Activated B cell treated with CpG ODN at 0.5 μM for 24 hours (primary cell): Measurements from ENCODE around the gene TRPV4. TPM values are rescaled to one million over a fixed set of nuclear protein-coding genes. Genes with fewer than 3 reads are reported as not detected.

ENCODE experiments used
- ATAC-seq: fragments of 200-7000 bp; cut with Tn5 transposase; one replicate; pipeline ENCODE4 v1.10.0; 2021; ENCODE audit warnings: low read depth, mild to moderate bottlenecking, moderate library complexity
- CTCF ChIA-PET: fragments of 350-600 bp; sonication (Branson Sonifier 250); formaldehyde crosslinking; loops from one replicate; lab custom pipeline; 2021; ENCODE audit warnings: antibody characterized with exemption; lab: Charles Lee
- POLR2A ChIA-PET: fragments of 350-600 bp; sonication (Branson Sonifier 250); formaldehyde crosslinking; loops from one replicate; lab custom pipeline; 2021; ENCODE audit warnings: antibody characterized with exemption; lab: Charles Lee
- DNase-seq: peaks from one replicate; pipeline ENCODE4 v3.0.0; 2022
- H3K27ac Mint-ChIP-seq: one replicate; pipeline ENCODE4 v1.8.0; 2020; ENCODE audit warnings: mixed read lengths
- H3K27me3 Mint-ChIP-seq: one replicate; pipeline ENCODE4 v1.8.0; 2021; ENCODE audit warnings: mixed read lengths
- H3K36me3 Mint-ChIP-seq: one replicate; pipeline ENCODE4 v1.8.0; 2021; ENCODE audit warnings: low read depth, mixed read lengths
- H3K4me1 Mint-ChIP-seq: one replicate; pipeline ENCODE4 v1.8.0; 2021; ENCODE audit warnings: mixed read lengths
- H3K4me3 Mint-ChIP-seq: one replicate; pipeline ENCODE4 v1.8.0; 2020; ENCODE audit warnings: mild to moderate bottlenecking, mixed read lengths
- H3K9me3 Mint-ChIP-seq: one replicate; pipeline ENCODE4 v1.8.0; 2020; ENCODE audit warnings: mixed read lengths
- intact Hi-C: fragments of 100-400 bp; cut with micrococcal nuclease; formaldehyde crosslinking; loops from one replicate; pipeline ENCODE4 v1.15.1; 2024
- total RNA-seq: library from RNA; stranded (reverse); gene quantifications from 2 replicates; pipeline ENCODE4 v1.2.3, GENCODE V29; 2022
- TF ChIP-seq, protein P1 (sequence below): fragments of 200-600 bp; IDR thresholded peaks from one replicate; pipeline ENCODE4 v1.8.0; 2022; ENCODE audit warnings: antibody characterized with exemption, mild to moderate bottlenecking

TRPV4 gene
- total RNA-seq, 1 donor from 2014 or later: not detected

DNA sequence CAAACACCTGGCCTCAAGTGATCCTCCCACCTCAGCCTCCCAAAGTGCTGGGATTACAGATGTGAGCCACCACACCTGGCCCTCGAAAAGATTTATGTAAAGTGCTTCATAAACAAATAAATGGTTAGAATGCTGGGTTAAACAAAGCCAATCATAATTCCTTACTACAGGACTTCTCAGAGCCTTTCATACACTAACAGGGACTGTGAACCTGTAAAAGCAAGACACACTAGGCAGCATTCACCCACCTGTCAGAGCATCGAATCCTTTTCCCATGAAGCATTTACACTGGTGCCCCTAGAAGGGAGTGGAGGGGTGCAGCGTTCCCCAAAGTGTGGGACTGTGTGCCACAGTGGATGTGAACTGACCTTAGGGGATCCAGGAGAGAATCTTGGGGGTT, 29.5 kb downstream of the TRPV4 start:
- no peaks in the 10 kb centered on the region for H3K36me3 Mint-ChIP-seq
- ATAC-seq (no peak), DNase-seq (no peak)
- POLR2A ChIA-PET: no interaction called here
- H3K4me1 Mint-ChIP-seq: peaks cover 2% of the 10 kb centered on the region
- no peak overlapping the region for H3K27ac Mint-ChIP-seq
- H3K9me3 Mint-ChIP-seq: no peaks in the 10 kb centered on the region
- CTCF ChIA-PET: interaction anchor here (0.9 to 3.7 kb wide), 2 partner anchors 39 to 42 kb away, joined by 3 to 23 read pairs; no protein-coding TSS in a partner anchor
- intact Hi-C loops: no loop called here
- TF ChIP-seq, protein P1, sequence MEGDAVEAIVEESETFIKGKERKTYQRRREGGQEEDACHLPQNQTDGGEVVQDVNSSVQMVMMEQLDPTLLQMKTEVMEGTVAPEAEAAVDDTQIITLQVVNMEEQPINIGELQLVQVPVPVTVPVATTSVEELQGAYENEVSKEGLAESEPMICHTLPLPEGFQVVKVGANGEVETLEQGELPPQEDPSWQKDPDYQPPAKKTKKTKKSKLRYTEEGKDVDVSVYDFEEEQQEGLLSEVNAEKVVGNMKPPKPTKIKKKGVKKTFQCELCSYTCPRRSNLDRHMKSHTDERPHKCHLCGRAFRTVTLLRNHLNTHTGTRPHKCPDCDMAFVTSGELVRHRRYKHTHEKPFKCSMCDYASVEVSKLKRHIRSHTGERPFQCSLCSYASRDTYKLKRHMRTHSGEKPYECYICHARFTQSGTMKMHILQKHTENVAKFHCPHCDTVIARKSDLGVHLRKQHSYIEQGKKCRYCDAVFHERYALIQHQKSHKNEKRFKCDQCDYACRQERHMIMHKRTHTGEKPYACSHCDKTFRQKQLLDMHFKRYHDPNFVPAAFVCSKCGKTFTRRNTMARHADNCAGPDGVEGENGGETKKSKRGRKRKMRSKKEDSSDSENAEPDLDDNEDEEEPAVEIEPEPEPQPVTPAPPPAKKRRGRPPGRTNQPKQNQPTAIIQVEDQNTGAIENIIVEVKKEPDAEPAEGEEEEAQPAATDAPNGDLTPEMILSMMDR: no peak
- H3K4me3 Mint-ChIP-seq: no peak overlapping the region
- H3K27me3 Mint-ChIP-seq: peaks cover 3% of the 10 kb centered on the region

DNA sequence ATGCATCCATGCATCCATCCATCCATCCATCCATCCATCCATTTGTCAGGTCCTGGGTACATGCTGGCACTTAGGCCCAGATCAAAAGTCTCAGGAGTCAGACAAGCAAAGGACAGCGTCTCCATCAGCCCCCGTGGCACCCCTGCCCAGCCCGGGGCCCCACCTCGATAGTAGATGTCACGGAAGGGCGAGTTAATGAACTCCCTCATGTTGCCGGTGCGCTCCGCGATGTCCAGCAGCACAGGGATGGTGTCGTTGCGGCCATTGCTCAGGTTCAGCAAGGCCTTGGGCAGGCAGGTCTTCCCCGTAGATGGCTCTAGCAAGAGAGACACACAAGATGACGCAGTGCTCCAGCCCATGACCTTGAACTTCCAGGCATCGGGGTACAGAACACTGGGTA, 30.4 kb downstream of the TRPV4 start:
- TF ChIP-seq, protein P1: no peak
- intact Hi-C loops: no loop called here
- Mint-ChIP-seq H3K9me3 (no peaks in the 10 kb centered on the region), H3K27me3 (peaks cover 3% of the 10 kb centered on the region), H3K36me3 (no peaks in the 10 kb centered on the region), H3K27ac (no peak overlapping the region), H3K4me3 (no peak overlapping the region), H3K4me1 (peaks cover 2% of the 10 kb centered on the region)
- ChIA-PET POLR2A (no interaction called here), CTCF (no interaction called here)
- DNase-seq: no peak
- no peak for ATAC-seq

DNA sequence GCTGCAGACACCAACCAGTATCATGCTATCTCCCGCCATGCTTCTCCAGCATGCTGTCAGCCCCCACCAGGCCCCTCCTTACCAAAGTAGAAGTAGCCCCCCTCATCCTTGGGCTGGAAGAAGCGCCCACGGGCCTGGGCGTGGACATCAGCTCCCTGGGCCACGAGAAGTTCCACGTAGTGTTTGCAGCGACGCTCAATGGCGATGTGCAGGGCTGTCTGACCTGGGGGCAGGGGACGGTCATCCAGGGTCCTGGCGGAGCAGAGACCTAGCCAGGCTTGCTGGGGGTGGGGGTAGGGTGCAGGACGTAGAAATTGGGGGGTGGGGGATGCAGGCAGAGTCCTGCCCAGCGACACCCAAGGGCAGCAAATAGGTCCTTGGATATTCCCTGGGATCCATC, 32.7 kb downstream of the TRPV4 start:
- no peak overlapping the region for H3K4me3 Mint-ChIP-seq
- H3K27ac Mint-ChIP-seq: no peak overlapping the region
- H3K27me3 Mint-ChIP-seq: peaks cover 5% of the 10 kb centered on the region
- H3K36me3 Mint-ChIP-seq: no peaks in the 10 kb centered on the region
- TF ChIP-seq, protein P1: no peak
- no peak for ATAC-seq
- H3K4me1 Mint-ChIP-seq: peaks cover 2% of the 10 kb centered on the region
- H3K9me3 Mint-ChIP-seq: no peaks in the 10 kb centered on the region
- intact Hi-C loops: no loop called here
- CTCF ChIA-PET: no interaction called here
- no peak for DNase-seq
- POLR2A ChIA-PET: no interaction called here

DNA sequence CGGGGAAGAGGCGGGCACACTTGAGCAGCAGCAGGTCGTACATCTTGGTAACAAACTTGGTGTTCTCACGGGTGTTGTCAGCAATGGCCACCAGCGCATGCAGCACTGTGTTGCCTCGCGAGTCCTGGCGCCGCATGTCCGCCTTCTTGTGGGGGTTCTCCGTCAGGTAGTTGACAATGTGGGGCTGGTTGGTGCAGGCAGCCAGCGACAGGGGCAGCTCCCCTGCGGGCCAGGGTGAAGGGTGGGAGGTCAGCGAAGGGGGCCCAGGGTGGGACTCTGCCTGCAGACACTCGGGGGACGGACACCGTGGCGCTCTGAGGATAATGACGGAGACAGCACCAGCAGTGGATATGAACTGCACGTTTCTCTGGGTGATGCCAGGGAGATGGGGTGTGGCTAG, 34.5 kb downstream of the TRPV4 start:
- intact Hi-C loops: no loop called here
- DNase-seq (no peak), ATAC-seq (no peak)
- H3K4me3 Mint-ChIP-seq: no peak overlapping the region
- no peaks in the 10 kb centered on the region for H3K4me1 Mint-ChIP-seq
- peaks cover 6% of the 10 kb centered on the region for H3K27me3 Mint-ChIP-seq
- no peaks in the 10 kb centered on the region for H3K9me3 Mint-ChIP-seq
- H3K36me3 Mint-ChIP-seq: no peaks in the 10 kb centered on the region
- POLR2A ChIA-PET: no interaction called here
- no peak overlapping the region for H3K27ac Mint-ChIP-seq
- TF ChIP-seq, protein P1: no peak
- CTCF ChIA-PET: no interaction called here

DNA sequence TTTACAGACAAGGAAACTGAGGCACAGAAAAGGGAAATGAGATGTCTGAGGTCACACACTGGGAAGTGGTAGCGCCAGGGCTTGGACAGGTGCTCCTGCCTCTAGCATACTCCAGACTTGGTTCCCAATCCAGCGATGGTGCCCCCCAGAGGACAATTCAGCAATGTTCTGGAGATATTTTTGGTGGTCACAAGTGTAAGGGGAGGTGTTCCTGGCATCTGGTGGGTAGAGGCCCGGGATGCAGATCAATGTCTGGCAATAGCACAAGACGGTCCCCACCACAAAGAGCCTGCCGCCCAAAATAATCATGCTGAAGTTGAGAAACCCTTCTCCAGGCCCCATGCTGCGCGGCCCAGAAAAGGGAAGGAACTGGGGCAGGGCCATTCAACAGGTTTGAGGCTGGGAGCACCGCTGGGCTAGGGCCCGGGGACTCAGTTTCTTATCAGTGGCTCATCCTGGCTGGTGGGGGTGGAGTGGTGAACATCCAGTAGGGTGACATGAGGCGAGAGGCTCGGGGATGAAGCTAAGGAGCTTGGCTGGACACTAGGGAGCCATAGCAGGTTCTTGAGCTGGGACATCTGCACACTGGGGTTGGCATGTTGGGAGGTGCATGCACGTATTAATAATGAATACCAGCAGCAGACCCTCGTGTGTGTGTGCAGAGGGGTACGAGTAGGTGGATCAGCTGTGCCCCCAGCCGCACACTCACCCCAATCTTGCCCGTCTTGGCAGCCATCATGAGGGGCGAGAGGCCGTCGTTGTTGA, 35.1 kb downstream of the TRPV4 start:
- Mint-ChIP-seq H3K36me3 (no peaks in the 10 kb centered on the region), H3K9me3 (no peaks in the 10 kb centered on the region), H3K27ac (no peak overlapping the region), H3K27me3 (peaks cover 9% of the 10 kb centered on the region), H3K4me1 (no peaks in the 10 kb centered on the region), H3K4me3 (no peak overlapping the region)
- TF ChIP-seq, protein P1: no peak
- intact Hi-C loops: no loop called here
- CTCF ChIA-PET: no interaction called here
- DNase-seq (no peak), ATAC-seq (no peak)
- POLR2A ChIA-PET: no interaction called here
